ENCODE measurements around the gene PCDHGA9. TPM values are rescaled to one million over a fixed set of nuclear protein-coding genes. Genes with fewer than 3 reads are reported as not detected.
"Not testable (repeated sequence)": the region's sequence is repeated elsewhere in the genome, so short reads cannot be mapped to it uniquely, and the experiment has no call there.

PCDHGA9 gene
- total RNA-seq, 1 donor from 2014 or later = 0.73 TPM

- H3K9ac ChIP-seq (ENCODE audit: low read length) = no peak within 1 kb of the TSS
- no peaks in the 10 kb centered on the region for H3K4me1 ChIP-seq (ENCODE audit: insufficient read depth, low read length)
- H3K27me3 ChIP-seq (ENCODE audit: insufficient read depth, low read length) = no peaks in the 10 kb centered on the region
- no peak for TF ChIP-seq EZH2 (IDR thresholded peaks at IDR 0.05; ENCODE audit: insufficient read depth, low read length)
- TF ChIP-seq CTCF (IDR thresholded peaks at IDR 0.05; ENCODE audit: insufficient read depth, low read depth, low read length) = no peak
- Mint-ChIP-seq H3K9me3 (ENCODE audit: unreplicated experiment) (peaks cover 44% of the 10 kb centered on the region), H3K27ac (ENCODE audit: unreplicated experiment) (no peak within 1 kb of the TSS), H3K27me3 (ENCODE audit: low read depth, unreplicated experiment) (no peaks in the 10 kb centered on the region), H3K4me3 (ENCODE audit: unreplicated experiment) (no peak within 1 kb of the TSS), H3K4me1 (ENCODE audit: low read depth, unreplicated experiment) (peaks cover 1% of the 10 kb centered on the region), H3K36me3 (ENCODE audit: low read depth, unreplicated experiment) (peaks cover 28% of the 10 kb centered on the region)
- H3K79me2 ChIP-seq (ENCODE audit: insufficient read depth, low read length) = no peaks in the 10 kb centered on the region
- peak within 1 kb of the TSS; percentile 20 for H2AFZ ChIP-seq (ENCODE audit: low read depth, low read length)
- FAIRE-seq (no peak), DNase-seq (ENCODE audit: low read depth) (no peak)
- H3K4me3 ChIP-seq (ENCODE audit: insufficient read depth, low read depth, low read length) = no peak within 1 kb of the TSS
- no peaks in the 10 kb centered on the region for H4K20me1 ChIP-seq (ENCODE audit: insufficient read depth, low read length)
- H3K9me3 ChIP-seq (ENCODE audit: insufficient read depth, low read depth, low read length) = peaks cover 47% of the 10 kb centered on the region
- H3K36me3 ChIP-seq (ENCODE audit: insufficient read depth, low read length) = no peaks in the 10 kb centered on the region
- H3K27ac ChIP-seq (ENCODE audit: low read depth, low read length) = no peak within 1 kb of the TSS
- H3K4me2 ChIP-seq (ENCODE audit: low read length) = no peak within 1 kb of the TSS
These were observed 10.0 kb upstream of the PCDHGA9 start, which contains the start of gene PCDHGA8 for GRCh38 chr5:141392429-141393198. TSS of gene PCDHGA8 (plus strand) at chr5:141392633. CDS start at chr5:141392814, 181 bp downstream.

GRCh38 chr5:141393267-141393666 lies 9.3 kb upstream of the PCDHGA9 start:
- H3K27me3 ChIP-seq (ENCODE audit: insufficient read depth, low read length) = no peaks in the 10 kb centered on the region
- no peak overlapping the region for H3K4me2 ChIP-seq (ENCODE audit: low read length)
- Mint-ChIP-seq H3K27ac (ENCODE audit: unreplicated experiment) (no peak overlapping the region), H3K4me3 (ENCODE audit: unreplicated experiment) (no peak overlapping the region), H3K36me3 (ENCODE audit: low read depth, unreplicated experiment) (peaks cover 26% of the 10 kb centered on the region), H3K27me3 (ENCODE audit: low read depth, unreplicated experiment) (no peaks in the 10 kb centered on the region), H3K4me1 (ENCODE audit: low read depth, unreplicated experiment) (peaks cover 1% of the 10 kb centered on the region), H3K9me3 (ENCODE audit: unreplicated experiment) (peaks cover 42% of the 10 kb centered on the region)
- H3K9me3 ChIP-seq (ENCODE audit: insufficient read depth, low read depth, low read length) = peaks cover 45% of the 10 kb centered on the region
- no peaks in the 10 kb centered on the region for H3K4me1 ChIP-seq (ENCODE audit: insufficient read depth, low read length)
- no peak overlapping the region for H3K27ac ChIP-seq (ENCODE audit: low read depth, low read length)
- no peaks in the 10 kb centered on the region for H4K20me1 ChIP-seq (ENCODE audit: insufficient read depth, low read length)
- TF ChIP-seq CTCF (IDR thresholded peaks at IDR 0.05; ENCODE audit: insufficient read depth, low read depth, low read length) (no peak), EZH2 (IDR thresholded peaks at IDR 0.05; ENCODE audit: insufficient read depth, low read length) (no peak)
- no peak overlapping the region for H3K4me3 ChIP-seq (ENCODE audit: insufficient read depth, low read depth, low read length)
- no peak for DNase-seq (ENCODE audit: low read depth)
- H2AFZ ChIP-seq (ENCODE audit: low read depth, low read length) = no peak overlapping the region
- no peak overlapping the region for H3K9ac ChIP-seq (ENCODE audit: low read length)
- no peak for FAIRE-seq
- no peaks in the 10 kb centered on the region for H3K36me3 ChIP-seq (ENCODE audit: insufficient read depth, low read length)
- H3K79me2 ChIP-seq (ENCODE audit: insufficient read depth, low read length) = no peaks in the 10 kb centered on the region

- H3K4me1 Mint-ChIP-seq (ENCODE audit: low read depth, unreplicated experiment); FAIRE-seq; H3K4me3 Mint-ChIP-seq (ENCODE audit: unreplicated experiment); H2AFZ ChIP-seq (ENCODE audit: low read depth, low read length); H3K27ac ChIP-seq (ENCODE audit: low read depth, low read length); H3K9ac ChIP-seq (ENCODE audit: low read length); H3K27ac Mint-ChIP-seq (ENCODE audit: unreplicated experiment); H4K20me1 ChIP-seq (ENCODE audit: insufficient read depth, low read length); H3K27me3 ChIP-seq (ENCODE audit: insufficient read depth, low read length); H3K4me1 ChIP-seq (ENCODE audit: insufficient read depth, low read length); H3K27me3 Mint-ChIP-seq (ENCODE audit: low read depth, unreplicated experiment); DNase-seq (ENCODE audit: low read depth); H3K36me3 ChIP-seq (ENCODE audit: insufficient read depth, low read length); H3K79me2 ChIP-seq (ENCODE audit: insufficient read depth, low read length); H3K4me3 ChIP-seq (ENCODE audit: insufficient read depth, low read depth, low read length); H3K4me2 ChIP-seq (ENCODE audit: low read length): not testable (repeated sequence)
- H3K9me3 Mint-ChIP-seq (ENCODE audit: unreplicated experiment) = peaks cover 41% of the 10 kb centered on the region
- H3K36me3 Mint-ChIP-seq (ENCODE audit: low read depth, unreplicated experiment) = peaks cover 34% of the 10 kb centered on the region
- peaks cover 44% of the 10 kb centered on the region for H3K9me3 ChIP-seq (ENCODE audit: insufficient read depth, low read depth, low read length)
These were observed 8.0 kb upstream of the PCDHGA9 start for GRCh38 chr5:141394401-141395187.

Data from astrocyte (in vitro differentiated cells and primary cell).